RKO (cell line): ENCODE results near the gene SIGLEC1.

Source experiments
- DNase-seq: peaks from one replicate; pipeline ENCODE4 v3.0.0-alpha.2; 2016; ENCODE audit warnings: low spot score

The SIGLEC1 gene

DNA sequence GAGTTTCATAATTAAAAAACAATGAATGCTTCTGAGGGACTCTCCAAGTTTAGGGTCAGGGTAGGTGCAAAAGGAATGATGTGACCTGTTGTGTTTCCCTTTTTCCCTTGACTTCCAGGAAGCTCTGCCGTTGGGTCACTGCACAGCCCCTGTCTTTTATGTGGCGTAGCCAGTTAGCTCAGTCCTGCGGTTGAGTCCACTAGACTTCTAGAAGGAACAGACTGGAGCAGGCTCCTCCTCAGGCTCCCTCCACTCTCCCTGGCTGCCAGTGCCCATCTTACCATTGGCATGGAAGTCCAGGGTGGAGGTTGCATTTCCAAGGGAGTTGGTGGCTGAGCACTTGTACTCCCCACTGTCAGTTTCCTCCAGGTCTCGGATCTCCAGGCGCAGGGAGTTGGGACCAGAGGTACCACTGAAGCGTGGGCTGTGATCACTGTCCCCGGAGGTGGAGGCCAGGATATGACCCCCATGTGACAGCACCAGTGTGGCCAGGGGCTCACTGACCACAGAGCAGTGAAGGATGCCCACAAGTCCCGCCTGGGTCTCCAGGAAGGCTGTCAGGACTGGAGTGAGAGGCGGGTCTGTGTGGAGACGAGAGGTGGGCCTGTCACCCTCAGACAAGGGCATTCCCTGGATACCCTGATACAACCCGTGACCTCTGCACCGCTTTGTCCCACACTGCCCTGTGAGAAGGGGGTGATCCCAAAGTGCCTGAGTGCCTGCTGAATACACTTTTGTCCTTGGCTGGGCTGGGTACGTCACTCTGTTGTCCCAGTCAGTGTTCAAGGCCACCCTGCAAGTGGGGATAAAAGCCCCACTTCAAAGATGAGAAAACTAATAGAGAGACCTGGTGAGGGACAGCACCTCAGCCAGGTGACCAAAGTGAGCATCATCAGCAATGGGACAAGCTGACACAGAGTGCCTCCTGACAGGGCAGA, 11.1 kb downstream of the SIGLEC1 start:
- no peak for DNase-seq

DNA sequence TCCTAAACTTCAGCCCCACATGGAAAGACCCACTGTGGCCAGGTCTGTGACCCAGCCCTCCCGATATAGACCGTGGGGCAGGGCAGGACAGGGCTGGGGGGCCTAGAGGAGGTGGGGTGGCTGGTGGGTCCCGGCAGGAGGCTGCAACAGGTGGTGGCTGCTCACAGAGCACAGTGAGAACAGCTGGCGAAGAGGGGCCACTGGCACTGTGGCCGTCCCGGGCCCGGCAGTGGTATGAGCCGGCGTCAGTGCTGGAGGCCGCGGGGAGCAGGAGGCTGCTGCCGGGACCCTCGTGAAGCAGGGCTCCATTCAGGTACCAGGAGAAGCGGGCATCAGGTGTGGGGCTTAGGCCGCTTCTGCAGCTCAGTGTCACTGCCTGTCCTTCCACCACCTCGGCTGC, 13.4 kb downstream of the SIGLEC1 start:
- no peak for DNase-seq

DNA sequence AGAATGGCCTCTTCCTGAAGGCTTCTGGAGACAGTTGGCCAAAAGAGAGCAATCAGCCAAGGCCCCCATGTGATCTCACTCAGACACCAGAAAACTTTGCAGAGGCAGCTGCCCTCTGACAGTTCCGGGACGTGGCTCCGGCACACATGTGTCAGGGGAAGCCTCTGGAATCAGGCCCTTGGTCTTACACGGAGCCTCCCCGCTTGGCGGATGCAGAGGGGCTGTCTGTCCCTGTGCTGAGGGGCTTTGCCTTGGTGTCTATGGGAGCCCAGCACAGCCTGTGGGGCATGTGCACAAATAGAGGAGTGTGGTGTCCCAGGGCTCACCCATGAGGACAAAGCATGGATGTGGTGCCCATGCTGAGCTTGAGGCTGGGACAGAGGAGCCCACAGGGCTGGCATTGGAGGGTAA, 13.8 kb downstream of the SIGLEC1 start:
- no peak for DNase-seq

DNA sequence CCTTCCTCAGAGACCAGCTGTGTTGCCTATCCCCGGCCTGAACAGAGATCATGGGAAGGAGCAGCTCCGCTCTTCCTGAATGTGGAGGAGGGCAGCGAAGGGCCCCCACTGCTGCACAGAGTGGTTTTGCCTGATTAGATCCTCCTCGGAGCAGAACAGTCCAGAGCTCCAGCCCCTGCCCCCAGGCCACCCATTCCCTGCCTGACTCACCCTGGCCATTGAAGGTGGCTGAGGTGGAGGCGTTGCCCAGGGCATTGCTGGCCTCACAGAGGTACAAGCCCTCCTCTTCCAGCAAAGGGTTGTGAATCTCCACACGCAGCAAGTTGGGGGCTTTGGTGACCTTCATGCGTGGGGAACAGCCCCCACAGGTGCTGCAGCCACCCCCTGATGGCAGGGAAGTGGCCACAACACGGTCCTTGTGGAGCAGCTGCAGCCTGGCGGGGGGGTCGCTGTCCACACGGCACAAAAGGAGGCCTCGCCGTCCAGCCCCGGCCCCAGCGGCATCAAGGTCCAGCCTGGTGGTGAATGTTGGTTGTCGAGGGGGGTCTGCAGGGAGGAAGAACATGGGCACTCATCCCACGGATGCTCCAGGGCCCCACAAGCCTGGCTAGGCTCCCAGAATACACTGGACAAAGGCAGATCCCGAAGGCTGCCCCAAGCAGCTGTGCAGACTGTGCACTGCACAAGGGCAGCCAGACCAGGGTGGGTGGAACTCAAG, 14.7 kb downstream of the SIGLEC1 start:
- DNase-seq = no peak

DNA sequence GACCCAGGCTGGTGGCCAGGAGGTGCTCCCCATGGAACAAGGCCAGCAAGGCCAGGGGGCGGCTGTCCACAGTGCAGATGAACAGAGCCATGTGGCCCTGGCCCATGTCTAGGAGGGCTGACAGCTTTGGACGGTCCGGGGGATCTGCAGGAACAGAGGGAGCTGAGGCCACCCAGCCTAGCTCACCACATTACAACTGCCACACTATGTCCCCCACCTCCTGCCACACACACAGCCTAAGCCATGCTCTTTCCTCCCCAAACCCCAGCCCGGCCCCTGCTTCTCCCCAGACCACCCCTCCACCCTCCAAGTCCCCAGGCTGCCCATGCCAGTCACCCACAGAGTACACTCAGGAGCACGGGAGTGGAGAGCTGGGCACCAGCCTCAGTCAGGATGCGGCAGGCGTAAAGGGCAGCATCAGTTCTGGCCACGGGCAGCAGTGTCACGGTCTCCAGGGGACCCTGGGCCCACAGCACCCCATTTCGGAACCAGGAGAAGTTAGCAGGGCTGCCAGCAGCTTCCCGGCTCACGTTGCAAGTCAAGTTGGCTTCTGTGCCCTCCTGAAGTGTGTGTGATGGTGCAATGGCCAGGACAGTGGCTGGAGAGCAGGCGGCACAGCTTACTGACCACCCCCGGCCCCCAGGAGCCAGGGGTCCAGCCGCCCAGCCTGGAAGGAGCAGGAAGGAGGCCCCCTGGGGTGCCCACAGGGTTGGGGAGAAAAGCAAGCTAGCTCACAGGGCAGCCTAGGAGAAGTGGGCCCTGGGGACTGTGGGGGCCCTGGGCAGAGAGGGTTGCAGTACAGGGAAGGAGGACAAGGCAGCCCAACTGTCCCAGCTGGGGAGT, 15.4 kb downstream of the SIGLEC1 start:
- no peak for DNase-seq

DNA sequence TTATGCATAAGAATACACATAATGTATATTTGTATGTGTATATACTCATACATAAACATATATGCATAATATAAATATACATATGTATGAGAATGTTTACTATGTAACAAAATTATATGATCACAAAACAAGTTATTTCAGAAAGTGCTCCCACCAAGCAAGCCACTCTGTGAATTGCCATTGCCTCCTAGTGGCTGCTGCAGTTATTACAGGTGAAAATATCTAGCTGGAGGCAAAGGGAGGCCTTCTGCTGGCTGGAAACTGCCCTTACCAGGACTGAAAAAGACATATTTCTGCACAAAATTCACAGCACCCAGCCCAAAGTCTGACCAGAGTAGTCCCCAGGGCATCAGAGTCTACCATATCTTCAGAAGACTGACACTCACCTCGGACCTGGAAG, 16.2 kb downstream of the SIGLEC1 start:
- no peak for DNase-seq

DNA sequence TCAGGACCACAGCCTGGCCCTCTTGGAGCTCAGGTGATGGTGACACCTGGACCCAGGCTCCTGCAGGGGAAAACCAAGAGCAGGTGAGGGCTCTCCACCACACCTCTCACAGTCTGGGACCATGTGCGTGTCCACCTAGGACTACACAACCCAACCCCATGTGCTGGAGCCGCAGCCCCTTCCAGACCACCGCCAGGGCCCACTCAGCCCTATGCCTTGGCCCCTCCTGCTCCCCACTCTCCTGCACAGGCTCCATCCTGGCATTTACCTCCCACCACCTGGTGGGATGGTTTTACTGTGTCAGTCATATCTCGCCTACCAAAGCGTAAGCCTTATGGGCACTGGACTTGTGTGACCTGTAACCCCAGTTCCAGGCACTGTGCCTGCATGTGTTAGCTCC, 17.5 kb downstream of the SIGLEC1 start:
- DNase-seq = no peak

DNA sequence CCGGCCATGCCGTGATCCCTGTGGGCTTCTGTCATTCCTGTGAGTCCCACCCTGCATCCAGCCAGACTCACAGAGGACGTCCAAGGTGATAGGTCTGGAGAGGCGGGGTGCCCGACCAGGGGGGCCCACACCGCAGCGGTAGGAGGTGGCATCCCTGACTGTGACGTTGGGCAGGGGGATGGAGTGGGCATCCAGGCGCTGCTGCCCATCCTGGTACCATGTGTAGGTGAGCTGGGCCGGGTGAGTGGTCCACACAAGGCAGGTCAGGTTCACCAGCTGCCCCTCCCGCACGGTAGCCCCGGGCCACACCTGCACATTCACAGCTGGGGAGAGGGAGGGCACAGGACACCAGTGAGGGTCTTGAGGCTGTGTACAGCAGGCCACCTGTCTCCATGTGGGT, 19.0 kb downstream of the SIGLEC1 start:
- DNase-seq = no peak

DNA sequence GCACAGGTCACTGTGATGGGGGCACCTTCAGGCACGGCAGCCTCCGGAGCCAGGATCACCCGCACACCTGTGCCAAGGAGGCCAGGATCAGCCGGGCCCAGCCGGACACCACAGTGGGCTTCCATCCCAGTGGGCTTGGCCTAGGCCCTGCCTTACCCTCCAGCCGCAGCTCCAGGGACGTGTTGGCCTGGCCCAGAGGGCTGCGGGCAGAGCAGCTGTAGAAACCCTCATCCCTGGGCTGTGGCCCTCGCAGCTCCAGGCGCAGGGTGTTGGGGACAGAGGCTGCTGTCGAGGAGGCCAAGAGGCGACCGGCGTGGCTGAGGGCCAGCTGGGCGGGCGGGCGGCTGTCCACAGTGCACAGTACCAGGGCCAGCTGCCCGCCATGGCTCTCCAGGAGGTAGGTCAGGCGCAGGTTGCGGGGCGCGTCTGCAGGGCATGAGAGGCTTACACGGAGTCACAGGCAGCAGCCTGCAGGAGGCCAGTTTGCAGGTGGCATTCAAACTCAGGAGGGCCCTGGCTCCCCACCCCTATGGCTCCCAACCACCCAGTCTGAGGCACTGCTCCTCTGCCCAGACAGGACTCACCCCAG, 19.6 kb downstream of the SIGLEC1 start:
- DNase-seq = no peak

DNA sequence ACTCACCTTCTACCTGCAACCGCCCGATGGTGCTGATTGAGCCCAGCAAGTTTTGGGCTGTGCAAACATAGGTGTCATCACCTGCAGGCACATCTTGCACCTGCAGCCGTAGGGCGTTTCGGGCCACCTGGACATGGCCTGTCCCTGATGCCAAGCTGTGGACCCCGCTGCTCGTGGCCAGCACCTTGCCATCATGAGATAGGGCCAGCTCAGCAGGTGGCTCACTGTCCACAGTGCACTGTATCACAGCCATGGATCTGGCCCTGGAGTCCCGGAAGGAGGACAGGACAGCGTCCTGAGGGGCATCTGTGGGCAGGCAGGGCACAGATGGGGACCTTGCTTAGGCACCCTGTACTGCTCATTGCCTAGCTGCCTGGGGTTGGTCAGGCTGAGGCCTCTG, 20.5 kb downstream of the SIGLEC1 start:
- no peak for DNase-seq

DNA sequence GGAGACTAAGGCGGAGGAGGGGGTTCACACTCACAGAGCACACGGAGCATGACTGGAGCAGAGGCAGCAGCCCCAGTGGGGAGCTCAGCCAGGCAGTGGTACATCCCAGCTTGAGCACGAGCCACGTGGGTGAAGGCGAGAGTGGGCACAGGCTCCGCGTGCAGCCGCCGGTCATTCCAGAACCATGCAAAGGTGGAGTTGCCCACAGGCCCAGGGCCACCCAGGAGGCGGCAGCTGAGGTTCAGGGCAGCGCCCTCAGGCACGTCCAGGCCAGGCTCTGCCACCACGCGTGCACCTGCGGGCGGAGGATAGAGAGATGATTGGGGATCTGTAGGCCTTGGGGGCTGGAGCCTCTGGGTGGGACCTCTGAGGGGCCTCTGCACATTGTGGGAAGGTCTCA, 21.1 kb downstream of the SIGLEC1 start:
- DNase-seq = no peak

DNA sequence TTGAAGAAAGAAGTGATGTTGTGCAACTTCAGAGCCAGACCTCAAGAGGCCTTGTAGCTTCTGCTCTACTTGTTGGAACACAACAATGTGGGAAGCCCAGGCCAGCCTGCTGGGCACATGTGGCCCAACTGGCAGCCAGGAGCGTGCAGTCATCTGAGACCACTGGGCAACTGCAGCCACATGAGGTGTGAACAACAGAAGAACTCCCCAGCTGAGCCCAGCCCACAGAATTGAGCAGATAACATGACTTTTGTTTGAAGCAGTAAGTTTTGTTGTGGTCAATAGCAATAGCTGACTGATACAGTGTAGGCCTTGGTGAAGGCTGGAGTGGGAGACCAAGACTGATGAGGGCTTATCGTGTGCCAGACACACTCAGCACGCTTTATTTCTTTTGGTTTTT, 22.0 kb downstream of the SIGLEC1 start:
- no peak for DNase-seq

DNA sequence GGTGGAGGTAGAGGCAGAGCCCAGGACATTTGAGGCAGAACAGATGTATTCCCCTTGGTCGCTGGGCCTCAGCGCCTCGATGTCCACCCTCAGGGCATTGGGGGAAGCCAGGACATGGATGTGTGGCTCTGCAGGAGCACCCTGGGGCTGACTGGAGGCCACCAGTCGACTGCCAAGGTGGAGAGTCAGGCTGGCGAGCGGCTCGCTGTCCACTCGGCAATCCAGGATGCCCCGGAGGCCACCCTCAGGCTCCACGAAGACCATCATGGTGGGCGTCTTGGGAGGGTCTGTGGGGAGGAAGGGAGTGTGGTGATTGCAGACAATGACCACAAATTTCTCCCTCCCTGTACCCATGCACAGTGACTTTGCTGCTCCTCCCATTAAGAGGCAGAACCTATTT, 22.4 kb downstream of the SIGLEC1 start:
- no peak for DNase-seq

DNA sequence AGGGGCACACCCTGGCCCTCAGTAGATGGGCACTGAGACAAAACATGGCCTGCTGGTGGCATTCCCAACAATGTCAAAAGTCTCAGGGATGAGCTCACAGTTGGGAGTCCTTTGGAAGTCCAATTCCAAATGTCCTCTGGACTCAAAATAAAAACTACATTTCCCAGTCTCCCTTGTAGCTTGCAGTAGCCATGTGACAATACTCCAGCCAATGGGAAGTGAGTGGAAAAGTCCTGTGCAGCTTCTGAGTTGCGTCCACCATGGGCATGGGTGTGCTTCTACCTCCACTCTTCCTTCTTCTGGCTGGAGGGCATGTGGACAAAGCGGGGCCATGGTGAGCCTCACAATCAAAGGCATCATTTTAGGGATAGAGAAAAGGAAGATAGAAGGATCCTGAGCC, 24.7 kb downstream of the SIGLEC1 start:
- DNase-seq = peak; percentile 60

DNA sequence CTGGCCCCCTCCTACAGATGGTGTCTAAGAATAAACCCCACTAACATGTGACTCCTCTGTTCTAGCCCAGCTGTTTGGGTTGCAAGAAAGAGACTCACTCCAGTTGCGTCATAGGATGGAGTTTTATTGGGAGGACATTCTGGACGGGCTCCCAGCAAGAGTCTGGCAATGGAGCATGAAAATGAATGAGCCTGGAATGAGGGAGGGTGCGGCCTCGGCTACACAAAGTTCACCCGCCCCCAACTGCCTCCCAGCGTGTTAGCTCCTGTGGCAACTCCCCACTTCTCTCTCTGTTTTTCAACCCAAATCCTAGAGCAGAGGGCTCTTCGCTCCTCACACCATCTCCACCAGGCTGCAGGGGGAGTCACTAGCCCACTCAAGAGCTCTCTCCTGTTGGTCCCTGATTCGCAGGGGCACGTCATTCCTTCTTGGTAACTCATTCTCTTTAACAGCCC, 25.5 kb downstream of the SIGLEC1 start:
- DNase-seq = no peak

DNA sequence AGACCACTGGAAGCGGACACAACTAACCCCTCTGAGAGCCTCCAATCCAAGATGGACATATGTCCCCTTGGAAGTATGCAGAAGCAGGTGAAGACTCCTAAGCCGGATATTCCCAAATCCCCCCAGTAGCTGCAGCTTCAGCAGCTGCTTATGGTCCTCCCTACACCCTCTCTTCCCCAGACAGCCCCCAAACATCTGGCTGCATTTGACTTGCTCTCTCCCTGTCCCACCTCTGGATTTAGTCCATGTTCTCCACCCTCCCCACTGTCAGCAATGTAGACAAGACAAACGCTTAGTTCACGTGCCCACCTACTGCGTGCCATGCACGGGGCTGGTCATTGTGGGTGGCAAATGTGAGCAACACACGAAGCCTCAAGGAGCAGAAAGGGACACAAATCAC, 26.0 kb downstream of the SIGLEC1 start:
- DNase-seq = no peak

DNA sequence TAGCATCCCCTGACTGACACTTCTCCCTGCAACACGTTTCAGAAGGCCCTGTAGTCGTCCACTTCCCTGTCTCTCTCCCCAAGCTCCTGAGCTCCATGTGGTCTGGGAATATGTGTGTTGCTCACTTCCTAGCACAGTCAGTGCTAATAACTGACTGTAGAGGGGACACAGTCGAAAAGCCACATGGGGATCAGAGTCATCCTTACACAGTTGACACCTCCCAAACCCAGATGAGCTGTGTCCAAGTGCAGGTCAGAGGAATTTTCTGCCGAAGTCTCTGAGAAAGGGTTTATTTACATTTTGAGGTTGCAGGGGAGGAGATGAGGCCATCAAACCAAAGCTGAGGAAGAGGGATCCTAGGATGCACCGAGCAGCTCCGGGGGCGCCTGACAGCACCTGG, 27.1 kb downstream of the SIGLEC1 start:
- DNase-seq = no peak

DNA sequence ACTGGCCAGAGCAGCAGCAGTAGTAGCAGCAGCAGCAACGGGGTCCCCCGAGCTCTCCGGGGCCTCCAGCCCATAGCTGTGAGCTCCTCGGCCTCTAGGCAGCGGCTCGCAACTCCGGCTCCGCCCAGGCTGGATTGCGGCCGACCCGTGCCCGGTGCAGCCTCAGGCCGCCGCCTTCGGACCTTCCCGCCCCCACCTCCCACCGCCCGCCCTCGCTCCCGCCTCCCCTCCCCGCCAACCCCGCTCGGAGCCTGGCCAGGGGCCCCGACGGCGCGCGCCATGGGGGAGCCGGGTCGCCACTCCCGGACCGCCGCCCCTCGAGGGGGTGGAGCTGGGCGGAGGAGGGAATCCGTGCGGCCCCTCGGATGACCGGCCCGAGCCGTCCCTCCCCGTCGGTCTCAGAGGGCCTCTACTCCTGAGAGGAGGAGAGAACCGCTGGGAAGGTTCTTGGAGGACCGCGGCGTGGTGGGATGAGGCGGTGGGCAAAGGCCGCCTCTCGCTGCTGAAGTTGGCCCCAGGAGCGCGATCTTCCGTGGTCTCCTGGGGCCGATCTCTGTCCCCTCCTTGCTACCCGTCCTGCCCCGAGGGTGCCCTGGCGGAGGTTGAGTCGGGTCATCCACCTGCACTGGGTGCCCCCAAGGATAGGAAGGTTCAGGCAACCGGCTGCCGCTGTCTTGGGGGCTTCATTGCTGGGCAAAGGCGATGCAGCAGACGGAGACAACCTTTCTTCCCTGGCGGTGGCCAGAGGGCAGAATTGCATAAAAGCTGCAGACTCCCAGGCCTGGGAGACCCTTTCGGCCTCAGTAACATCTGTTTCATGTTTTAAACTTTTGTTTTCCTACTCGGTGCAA, 30.2 kb downstream of the SIGLEC1 start, which contains the start of gene ADAM33:
Gene ADAM33 (minus strand): TSS at position 80 of the 851 bp plus-strand sequence. CDS start 6 bp downstream, at position 74.
- DNase-seq = no peak

DNA sequence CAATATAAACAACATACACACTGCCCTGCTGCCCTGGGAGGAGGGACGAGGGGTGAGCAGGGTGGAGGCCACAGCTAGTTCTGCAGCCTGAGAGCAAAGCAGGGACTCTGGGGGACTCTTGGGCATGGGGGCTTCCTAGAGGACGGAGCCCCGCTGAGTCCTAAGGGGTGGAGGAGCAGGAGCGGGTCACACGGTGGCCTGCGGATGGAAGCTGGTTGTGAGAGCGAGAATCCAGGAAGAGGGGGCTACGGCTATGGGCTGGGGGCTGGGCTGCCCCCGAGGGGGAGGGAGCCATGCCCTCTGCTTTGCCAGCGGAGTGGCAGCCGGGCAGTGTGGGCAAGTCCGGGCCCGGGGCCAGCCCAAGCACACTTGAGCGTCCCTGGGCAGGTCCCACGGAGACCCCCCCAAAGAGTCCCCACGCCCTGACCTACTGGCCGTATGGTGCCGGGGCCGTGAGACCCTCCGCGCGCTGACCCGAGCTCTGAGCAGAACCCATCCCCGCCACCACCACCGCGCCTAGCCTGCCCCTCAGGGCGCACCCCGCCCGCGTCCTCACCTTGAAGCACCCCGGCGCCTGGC, 31.0 kb downstream of the SIGLEC1 start:
- no peak for DNase-seq

DNA sequence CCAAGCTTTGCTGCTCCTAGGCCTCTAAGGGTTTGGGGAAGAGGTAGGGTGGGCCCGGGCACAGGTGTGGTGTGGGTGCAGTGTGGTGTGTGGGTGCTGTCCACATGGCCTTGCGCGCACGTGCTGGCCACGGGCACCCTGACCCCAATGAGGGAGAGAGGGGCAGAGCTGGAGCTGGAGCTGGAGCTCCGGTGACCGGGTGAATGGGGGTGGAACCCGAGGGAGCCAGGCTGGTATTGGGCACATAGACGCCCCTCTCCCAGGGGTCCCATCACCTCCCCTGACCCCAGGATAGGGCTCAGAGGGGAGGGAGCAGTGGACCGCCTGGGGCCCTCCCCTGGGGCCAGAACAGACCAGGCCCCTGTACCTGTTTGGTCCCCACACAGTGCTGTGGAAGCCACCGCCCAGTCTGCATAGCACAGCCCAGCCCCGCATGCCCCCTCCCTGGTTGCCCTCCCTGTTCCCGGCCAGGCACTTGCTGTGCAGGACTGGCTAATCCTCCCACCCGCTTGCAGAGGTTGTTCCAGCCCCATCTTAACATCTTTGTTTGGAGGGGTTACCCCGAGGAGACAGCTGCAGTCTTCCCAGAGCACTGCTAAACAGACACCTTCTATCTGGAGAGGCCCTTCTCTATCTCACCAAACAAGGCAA, 31.6 kb downstream of the SIGLEC1 start:
- no peak for DNase-seq
